Caki2 (cell line): ENCODE data around the gene CLK4. TPM values are rescaled to one million over a fixed set of nuclear protein-coding genes. Genes with fewer than 3 reads are reported as not detected.
A peak's percentile ranks its signal among the peaks of the same experiment; 100 is the strongest.
"Not testable (repeated sequence)": the region's sequence is repeated elsewhere in the genome, so short reads cannot be mapped to it uniquely, and the experiment has no call there.

Source experiments
- DNase-seq: peaks from one replicate; pipeline ENCODE4 v3.0.0-alpha.2; 2015; ENCODE audit warnings: low read depth
- in situ Hi-C: cut with HindIII; loops from 2 replicates; pipeline ENCODE4 v1.10.0; 2016; ENCODE audit warnings: low sequenced_read_pairs, low pct_unique_long_range_greater_than_20kb, mixed read lengths
- total RNA-seq: library from RNA; depleted of rRNA; stranded (reverse); fragments of >200 nt; shearing (Covaris generic); gene quantifications from 2 replicates; pipeline ENCODE4 v1.2.3, GENCODE V29; 2014; ENCODE audit warnings: low replicate concordance

CLK4 gene
- total RNA-seq, 1 experiment from 2014 or later = 9.8 TPM

- in situ Hi-C loops = no loop called here
- no peak for DNase-seq
These were observed 35.9 kb downstream of the CLK4 start for GRCh38 chr5:178590924-178591423.

- in situ Hi-C loops = no loop called here
- DNase-seq = peak; percentile 82
These were observed 36.5 kb downstream of the CLK4 start, which contains the start of gene COL23A1 for GRCh38 chr5:178590141-178590923. COL23A1 (minus strand) TSS chr5:178590393.

- no peak for DNase-seq
- in situ Hi-C loops = no loop called here
These were observed 37.4 kb downstream of the CLK4 start for GRCh38 chr5:178589180-178590140.

- no peak for DNase-seq
- in situ Hi-C loops = no loop called here
These were observed 38.1 kb downstream of the CLK4 start for GRCh38 chr5:178588769-178589168.

- in situ Hi-C loops = no loop called here
- no peak for DNase-seq
These were observed 38.9 kb downstream of the CLK4 start for GRCh38 chr5:178587763-178588611.

- no peak for DNase-seq
- in situ Hi-C loops = no loop called here
These were observed 40.5 kb downstream of the CLK4 start for GRCh38 chr5:178586396-178586795.

- DNase-seq = peak; percentile 47
- in situ Hi-C loops = not testable (repeated sequence)
These were observed 41.4 kb downstream of the CLK4 start for GRCh38 chr5:178585421-178585820.

GRCh38 chr5:178583279-178583678 is 43.6 kb downstream of the CLK4 start:
- DNase-seq = no peak
- in situ Hi-C loops = no loop called here

- DNase-seq = no peak
- in situ Hi-C loops = no loop called here
These were observed 44.6 kb downstream of the CLK4 start for GRCh38 chr5:178582291-178582690.

GRCh38 chr5:178581621-178582020 is 45.2 kb downstream of the CLK4 start:
- in situ Hi-C loops = no loop called here
- no peak for DNase-seq

- in situ Hi-C loops = no loop called here
- DNase-seq = no peak
These were observed 46.4 kb downstream of the CLK4 start for GRCh38 chr5:178580271-178580955.

GRCh38 chr5:178577944-178578343 is 48.9 kb downstream of the CLK4 start:
- no peak for DNase-seq
- in situ Hi-C loops = no loop called here

- no peak for DNase-seq
- in situ Hi-C loops = no loop called here
These were observed 49.4 kb downstream of the CLK4 start for GRCh38 chr5:178577376-178577839.

- no peak for DNase-seq
- in situ Hi-C loops = no loop called here
These were observed 50.1 kb downstream of the CLK4 start for GRCh38 chr5:178576591-178577351.

GRCh38 chr5:178573216-178573615 is 53.6 kb downstream of the CLK4 start:
- in situ Hi-C loops = no loop called here
- DNase-seq = no peak

- DNase-seq = no peak
- in situ Hi-C loops = no loop called here
These were observed 54.2 kb downstream of the CLK4 start for GRCh38 chr5:178572617-178573016.

GRCh38 chr5:178569485-178569884 is 57.4 kb downstream of the CLK4 start:
- DNase-seq = no peak
- in situ Hi-C loops = no loop called here
